Upper lobe of right lung (tissue), 1 donor: Measurements from ENCODE around the gene ABT1. TPM values are rescaled to one million over a fixed set of nuclear protein-coding genes. Genes with fewer than 3 reads are reported as not detected.

Experiments
- ATAC-seq: fragments of 200-7000 bp; cut with Tn5 transposase; one replicate; pipeline ENCODE4 v1.9.1; 2020; ENCODE audit warnings: mild to moderate bottlenecking, moderate library complexity
- DNase-seq: peaks from one replicate; pipeline ENCODE4 v3.0.0-alpha.2; 2020
- H3K27ac ChIP-seq: fragments of 200-600 bp; one replicate; pipeline ENCODE4 v1.8.0; 2022
- H3K27me3 ChIP-seq: fragments of 200-600 bp; one replicate; pipeline ENCODE4 v1.8.0; 2022; ENCODE audit warnings: mild to moderate bottlenecking
- H3K36me3 ChIP-seq: fragments of 200-600 bp; one replicate; pipeline ENCODE4 v1.8.0; 2022
- H3K4me1 ChIP-seq: fragments of 200-600 bp; one replicate; pipeline ENCODE4 v1.8.0; 2022
- H3K4me3 ChIP-seq: fragments of 200-600 bp; one replicate; pipeline ENCODE4 v1.8.0; 2022; ENCODE audit warnings: mild to moderate bottlenecking
- H3K9me3 ChIP-seq: fragments of 200-600 bp; one replicate; pipeline ENCODE4 v1.8.0; 2022
- CTCF ChIP-seq: fragments of 200-600 bp; IDR thresholded peaks from one replicate; pipeline ENCODE4 v1.8.0; 2022; ENCODE audit warnings: antibody characterized with exemption
- intact Hi-C: fragments of 100-400 bp; cut with DNase I; formaldehyde crosslinking; loops from one replicate; pipeline ENCODE4 v1.11.0; 2022
- total RNA-seq: library from RNA; stranded (reverse); fragmentation: NEBNext Ultra II Directional; extraction: Animal tissue kit (Norgen Biotek cat#: 25700); gene quantifications from one replicate; pipeline ENCODE4 v1.2.1, GENCODE V29; 2021
- donor health status: DM: no; HTN: yes; CAD: no; lungs with severe emphysema.

Gene ABT1
- total RNA-seq, 1 donor from 2014 or later = 14.4 TPM

GRCh38 chr6:26613201-26613600 lies 16.4 kb downstream of the ABT1 start:
- H3K36me3 ChIP-seq = no peaks in the 10 kb centered on the region
- intact Hi-C loops = no loop called here
- TF ChIP-seq CTCF = no peak
- no peaks in the 10 kb centered on the region for H3K9me3 ChIP-seq
- peaks cover 50% of the 10 kb centered on the region for H3K27me3 ChIP-seq
- ATAC-seq = peak; percentile 10
- no peak for DNase-seq
- H3K27ac ChIP-seq = no peak overlapping the region
- H3K4me3 ChIP-seq = no peak overlapping the region
- peaks cover 13% of the 10 kb centered on the region for H3K4me1 ChIP-seq

GRCh38 chr6:26613689-26614683 lies 17.2 kb downstream of the ABT1 start:
- Histone ChIP-seq H3K4me1 (peaks cover 13% of the 10 kb centered on the region), H3K27me3 (peaks cover 54% of the 10 kb centered on the region), H3K4me3 (peak overlapping the region; percentile 32), H3K36me3 (no peaks in the 10 kb centered on the region), H3K9me3 (no peaks in the 10 kb centered on the region), H3K27ac (no peak overlapping the region)
- DNase-seq (no peak), ATAC-seq (peak; percentile 41)
- intact Hi-C loops = no loop called here
- TF ChIP-seq CTCF = no peak

- intact Hi-C loops = no loop called here
- TF ChIP-seq CTCF = no peak
- Histone ChIP-seq H3K36me3 (no peaks in the 10 kb centered on the region), H3K4me3 (no peak overlapping the region), H3K4me1 (no peaks in the 10 kb centered on the region), H3K27ac (no peak overlapping the region), H3K9me3 (no peaks in the 10 kb centered on the region), H3K27me3 (peaks cover 2% of the 10 kb centered on the region)
- DNase-seq (no peak), ATAC-seq (no peak)
Measured at GRCh38 chr6:26623339-26623859, 26.6 kb downstream of the ABT1 start.

GRCh38 chr6:26624557-26624956 lies 27.8 kb downstream of the ABT1 start:
- DNase-seq (no peak), ATAC-seq (no peak)
- no peaks in the 10 kb centered on the region for H3K9me3 ChIP-seq
- no peaks in the 10 kb centered on the region for H3K4me1 ChIP-seq
- intact Hi-C loops = no loop called here
- TF ChIP-seq CTCF = no peak
- no peaks in the 10 kb centered on the region for H3K27me3 ChIP-seq
- no peak overlapping the region for H3K4me3 ChIP-seq
- H3K27ac ChIP-seq = no peak overlapping the region
- H3K36me3 ChIP-seq = no peaks in the 10 kb centered on the region

- DNase-seq (no peak), ATAC-seq (no peak)
- Histone ChIP-seq H3K9me3 (no peaks in the 10 kb centered on the region), H3K4me3 (no peak overlapping the region), H3K4me1 (no peaks in the 10 kb centered on the region), H3K27ac (no peak overlapping the region), H3K36me3 (no peaks in the 10 kb centered on the region), H3K27me3 (no peaks in the 10 kb centered on the region)
- intact Hi-C loops = no loop called here
- TF ChIP-seq CTCF = no peak
Measured at GRCh38 chr6:26627843-26628242, 31.1 kb downstream of the ABT1 start.
